ENCODE measurements around the gene C2.

DNA sequence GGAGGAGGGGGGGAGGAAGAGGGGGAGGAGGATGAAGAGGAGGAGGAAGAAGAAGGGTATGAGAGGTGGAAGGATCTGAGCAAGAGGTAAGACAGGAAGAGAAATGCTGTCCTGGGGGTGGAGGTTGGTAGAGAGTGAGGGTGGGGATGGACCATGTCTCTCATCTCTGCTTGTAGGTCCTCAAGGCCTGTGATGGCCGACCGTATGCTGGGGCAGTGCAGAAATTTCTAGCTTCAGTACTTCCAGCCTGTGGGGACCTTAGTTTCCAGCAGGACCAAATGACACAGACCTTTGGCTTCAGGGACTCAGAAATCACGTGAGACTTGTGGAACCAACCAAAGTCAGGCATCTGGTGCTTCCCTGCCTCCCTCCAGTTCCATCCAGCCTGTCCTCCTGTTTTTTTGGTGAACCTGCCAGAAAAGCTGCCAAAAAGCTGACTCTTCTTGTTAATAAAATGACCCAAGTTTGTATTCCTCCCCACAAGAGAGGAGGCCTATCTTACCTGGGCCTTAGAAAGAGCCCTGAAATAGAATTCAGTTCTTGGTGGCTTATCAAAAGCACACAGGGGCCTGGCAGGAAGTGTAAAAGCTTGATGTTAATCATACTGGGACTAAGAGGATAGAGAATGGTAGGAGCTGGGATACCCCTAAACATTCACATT, 51.9 kb downstream of the C2 start:
- TF ChIP-seq, protein P1, sequence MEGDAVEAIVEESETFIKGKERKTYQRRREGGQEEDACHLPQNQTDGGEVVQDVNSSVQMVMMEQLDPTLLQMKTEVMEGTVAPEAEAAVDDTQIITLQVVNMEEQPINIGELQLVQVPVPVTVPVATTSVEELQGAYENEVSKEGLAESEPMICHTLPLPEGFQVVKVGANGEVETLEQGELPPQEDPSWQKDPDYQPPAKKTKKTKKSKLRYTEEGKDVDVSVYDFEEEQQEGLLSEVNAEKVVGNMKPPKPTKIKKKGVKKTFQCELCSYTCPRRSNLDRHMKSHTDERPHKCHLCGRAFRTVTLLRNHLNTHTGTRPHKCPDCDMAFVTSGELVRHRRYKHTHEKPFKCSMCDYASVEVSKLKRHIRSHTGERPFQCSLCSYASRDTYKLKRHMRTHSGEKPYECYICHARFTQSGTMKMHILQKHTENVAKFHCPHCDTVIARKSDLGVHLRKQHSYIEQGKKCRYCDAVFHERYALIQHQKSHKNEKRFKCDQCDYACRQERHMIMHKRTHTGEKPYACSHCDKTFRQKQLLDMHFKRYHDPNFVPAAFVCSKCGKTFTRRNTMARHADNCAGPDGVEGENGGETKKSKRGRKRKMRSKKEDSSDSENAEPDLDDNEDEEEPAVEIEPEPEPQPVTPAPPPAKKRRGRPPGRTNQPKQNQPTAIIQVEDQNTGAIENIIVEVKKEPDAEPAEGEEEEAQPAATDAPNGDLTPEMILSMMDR (IDR thresholded peaks at IDR 0.05): no peak
- TF ChIP-seq POLR2AphosphoS5 (IDR thresholded peaks at IDR 0.05; ENCODE audit: low read depth, low read length) (no peak), YY1 (IDR thresholded peaks at IDR 0.05; ENCODE audit: low read depth) (no peak), RAD21 (IDR thresholded peaks at IDR 0.05; ENCODE audit: low read length) (no peak), RFX5 (IDR thresholded peaks at IDR 0.05; ENCODE audit: low read length) (no peak), RXRA (IDR thresholded peaks at IDR 0.05; ENCODE audit: borderline replicate concordance, low read depth) (no peak), SMC3 (IDR thresholded peaks at IDR 0.05; ENCODE audit: low read depth, low read length) (no peak)

All from SK-N-SH (cell line).